Stimulated activated naive CD8-positive, alpha-beta T cell treated with anti-CD3 and anti-CD28 coated beads, Interleukin-15, Interleukin-2, amounts not matched to agents 100 ng/mL and 50 ng/mL, for 24 hours (primary cell): Measurements from ENCODE around the gene GOLT1A.

Experiments used
- H3K27ac Mint-ChIP-seq: one replicate; pipeline ENCODE4 v1.8.0; 2021; ENCODE audit warnings: mild to moderate bottlenecking, mixed read lengths
- H3K27me3 Mint-ChIP-seq: one replicate; pipeline ENCODE4 v1.8.0; 2021; ENCODE audit warnings: mixed read lengths
- H3K36me3 Mint-ChIP-seq: one replicate; pipeline ENCODE4 v1.8.0; 2021; ENCODE audit warnings: low read depth, mixed read lengths
- H3K4me1 Mint-ChIP-seq: one replicate; pipeline ENCODE4 v1.8.0; 2021; ENCODE audit warnings: low read depth, mixed read lengths
- H3K4me3 Mint-ChIP-seq: one replicate; pipeline ENCODE4 v1.8.0; 2021; ENCODE audit warnings: mild to moderate bottlenecking, mixed read lengths
- H3K9me3 Mint-ChIP-seq: one replicate; pipeline ENCODE4 v1.8.0; 2021; ENCODE audit warnings: mixed read lengths

Gene GOLT1A

GRCh38 chr1:204176049-204176448 is 37.7 kb downstream of the GOLT1A start:
- Mint-ChIP-seq H3K9me3 (peaks cover 11% of the 10 kb centered on the region), H3K27ac (no peak overlapping the region), H3K4me1 (no peaks in the 10 kb centered on the region), H3K27me3 (peaks cover 6% of the 10 kb centered on the region), H3K4me3 (no peak overlapping the region), H3K36me3 (no peaks in the 10 kb centered on the region)

GRCh38 chr1:204174958-204175357 is 38.8 kb downstream of the GOLT1A start:
- Mint-ChIP-seq H3K27ac (no peak overlapping the region), H3K4me1 (no peaks in the 10 kb centered on the region), H3K9me3 (peaks cover 16% of the 10 kb centered on the region), H3K36me3 (no peaks in the 10 kb centered on the region), H3K27me3 (peaks cover 6% of the 10 kb centered on the region), H3K4me3 (no peak overlapping the region)

- Mint-ChIP-seq H3K36me3 (no peaks in the 10 kb centered on the region), H3K4me3 (no peak overlapping the region), H3K9me3 (peaks cover 22% of the 10 kb centered on the region), H3K27ac (no peak overlapping the region), H3K4me1 (no peaks in the 10 kb centered on the region), H3K27me3 (peaks cover 6% of the 10 kb centered on the region)
Measured at GRCh38 chr1:204172404-204173029, 41.3 kb downstream of the GOLT1A start.

- Mint-ChIP-seq H3K27ac (no peak overlapping the region), H3K36me3 (no peaks in the 10 kb centered on the region), H3K4me1 (no peaks in the 10 kb centered on the region), H3K9me3 (peaks cover 22% of the 10 kb centered on the region), H3K4me3 (no peak overlapping the region), H3K27me3 (peaks cover 6% of the 10 kb centered on the region)
Measured at GRCh38 chr1:204171751-204172178, 42.0 kb downstream of the GOLT1A start.

GRCh38 chr1:204170494-204171155 is 43.2 kb downstream of the GOLT1A start:
- Mint-ChIP-seq H3K36me3 (no peaks in the 10 kb centered on the region), H3K27me3 (peaks cover 6% of the 10 kb centered on the region), H3K27ac (no peak overlapping the region), H3K4me1 (no peaks in the 10 kb centered on the region), H3K9me3 (peaks cover 22% of the 10 kb centered on the region), H3K4me3 (no peak overlapping the region)

- no peaks in the 10 kb centered on the region for H3K36me3 Mint-ChIP-seq
- no peak overlapping the region for H3K4me3 Mint-ChIP-seq
- peaks cover 22% of the 10 kb centered on the region for H3K9me3 Mint-ChIP-seq
- no peak overlapping the region for H3K27ac Mint-ChIP-seq
- H3K27me3 Mint-ChIP-seq = peaks cover 6% of the 10 kb centered on the region
- no peaks in the 10 kb centered on the region for H3K4me1 Mint-ChIP-seq
Measured at GRCh38 chr1:204169858-204170257, 43.9 kb downstream of the GOLT1A start.

- H3K27me3 Mint-ChIP-seq = no peaks in the 10 kb centered on the region
- H3K4me3 Mint-ChIP-seq = no peak overlapping the region
- no peak overlapping the region for H3K27ac Mint-ChIP-seq
- H3K4me1 Mint-ChIP-seq = no peaks in the 10 kb centered on the region
- H3K9me3 Mint-ChIP-seq = peaks cover 18% of the 10 kb centered on the region
- no peaks in the 10 kb centered on the region for H3K36me3 Mint-ChIP-seq
Measured at GRCh38 chr1:204167730-204168129, 46.1 kb downstream of the GOLT1A start.

- peaks cover 11% of the 10 kb centered on the region for H3K9me3 Mint-ChIP-seq
- H3K4me1 Mint-ChIP-seq = no peaks in the 10 kb centered on the region
Measured at GRCh38 chr1:204166219-204166618, 47.6 kb downstream of the GOLT1A start, which contains the start of gene REN. Gene REN (minus strand): TSS chr1:204166337. CDS start chr1:204166293, 44 bp downstream.

GRCh38 chr1:204162494-204163074 is 51.2 kb downstream of the GOLT1A start:
- Mint-ChIP-seq H3K4me1 (no peaks in the 10 kb centered on the region), H3K27me3 (no peaks in the 10 kb centered on the region), H3K9me3 (no peaks in the 10 kb centered on the region), H3K27ac (no peak overlapping the region), H3K36me3 (no peaks in the 10 kb centered on the region), H3K4me3 (no peak overlapping the region)

More at GRCh38 chr1:204166219-204166618, 47.6 kb downstream of the GOLT1A start, which contains the start of gene REN:
- Mint-ChIP-seq H3K27ac (no peak within 1 kb of the TSS), H3K4me3 (no peak within 1 kb of the TSS), H3K36me3 (no peaks in the 10 kb centered on the region), H3K27me3 (no peaks in the 10 kb centered on the region)

- H3K4me3 Mint-ChIP-seq = no peak overlapping the region
- no peak overlapping the region for H3K27ac Mint-ChIP-seq
- H3K36me3 Mint-ChIP-seq = no peaks in the 10 kb centered on the region
- H3K9me3 Mint-ChIP-seq = no peaks in the 10 kb centered on the region
- no peaks in the 10 kb centered on the region for H3K27me3 Mint-ChIP-seq
- H3K4me1 Mint-ChIP-seq = no peaks in the 10 kb centered on the region
Measured at GRCh38 chr1:204161609-204162493, 51.9 kb downstream of the GOLT1A start.

- Mint-ChIP-seq H3K36me3 (no peaks in the 10 kb centered on the region), H3K27ac (no peak overlapping the region), H3K4me3 (no peak overlapping the region), H3K4me1 (no peaks in the 10 kb centered on the region), H3K27me3 (no peaks in the 10 kb centered on the region), H3K9me3 (no peaks in the 10 kb centered on the region)
Measured at GRCh38 chr1:204157962-204158361, 55.8 kb downstream of the GOLT1A start.

- no peak overlapping the region for H3K4me3 Mint-ChIP-seq
- H3K9me3 Mint-ChIP-seq = no peaks in the 10 kb centered on the region
- peaks cover 6% of the 10 kb centered on the region for H3K4me1 Mint-ChIP-seq
- no peak overlapping the region for H3K27ac Mint-ChIP-seq
- H3K27me3 Mint-ChIP-seq = no peaks in the 10 kb centered on the region
- H3K36me3 Mint-ChIP-seq = no peaks in the 10 kb centered on the region
Measured at GRCh38 chr1:204155881-204156280, 57.9 kb downstream of the GOLT1A start.

GRCh38 chr1:204154568-204155255 is 59.1 kb downstream of the GOLT1A start:
- no peaks in the 10 kb centered on the region for H3K36me3 Mint-ChIP-seq
- H3K9me3 Mint-ChIP-seq = no peaks in the 10 kb centered on the region
- H3K27me3 Mint-ChIP-seq = no peaks in the 10 kb centered on the region
- no peak overlapping the region for H3K27ac Mint-ChIP-seq
- H3K4me1 Mint-ChIP-seq = peaks cover 6% of the 10 kb centered on the region
- no peak overlapping the region for H3K4me3 Mint-ChIP-seq

GRCh38 chr1:204153667-204154066 is 60.1 kb downstream of the GOLT1A start:
- Mint-ChIP-seq H3K27me3 (no peaks in the 10 kb centered on the region), H3K4me3 (no peak overlapping the region), H3K4me1 (peaks cover 6% of the 10 kb centered on the region), H3K9me3 (no peaks in the 10 kb centered on the region), H3K36me3 (no peaks in the 10 kb centered on the region), H3K27ac (no peak overlapping the region)
